ENCODE measurements around the gene EDN2.

The EDN2 gene

GRCh38 chr1:41484402-41485241 lies at the start of gene EDN2:
Gene EDN2, minus strand, starts transcription at chr1:41484683. Its CDS starts 82 bp downstream, at chr1:41484601.
- Histone ChIP-seq H3F3A (ENCODE audit: insufficient read depth) (no peaks in the 10 kb centered on the region), H3K9me2 (replicated peaks; ENCODE audit: insufficient read depth, low read length) (no peaks in the 10 kb centered on the region), H3K36me3 (ENCODE audit: low read length) (no peaks in the 10 kb centered on the region), H3K27ac (ENCODE audit: low read depth, low read length) (no peak within 1 kb of the TSS), H3K9ac (ENCODE audit: low read length) (no peak within 1 kb of the TSS), H3K27me3 (ENCODE audit: low read length) (no peaks in the 10 kb centered on the region), H3K79me2 (ENCODE audit: insufficient read depth, low read length) (no peaks in the 10 kb centered on the region), H4K20me1 (ENCODE audit: low read depth, low read length) (no peaks in the 10 kb centered on the region), H2AFZ (ENCODE audit: low read depth, low read length, severe bottlenecking) (no peak within 1 kb of the TSS), H3K4me2 (ENCODE audit: low read depth, low read length, poor library complexity, severe bottlenecking) (no peak within 1 kb of the TSS), H3K9me3 (ENCODE audit: insufficient read depth, low read length) (no peaks in the 10 kb centered on the region), H3K4me3 (ENCODE audit: insufficient read depth, low read length, poor library complexity, severe bottlenecking) (no peak within 1 kb of the TSS)
- TF ChIP-seq CTCF (IDR thresholded peaks at IDR 0.05; ENCODE audit: insufficient read depth, low read length, poor library complexity, severe bottlenecking) (no peak), EZH2phosphoT487 (conservative IDR thresholded peaks at IDR 0.05; ENCODE audit: low read length) (no peak)

- Histone ChIP-seq H3K79me2 (ENCODE audit: insufficient read depth, low read length) (no peaks in the 10 kb centered on the region), H3K4me2 (ENCODE audit: low read depth, low read length, poor library complexity, severe bottlenecking) (no peak overlapping the region), H3K27ac (ENCODE audit: low read depth, low read length) (no peak overlapping the region), H3K9me3 (ENCODE audit: insufficient read depth, low read length) (no peaks in the 10 kb centered on the region), H3F3A (ENCODE audit: insufficient read depth) (peaks cover 11% of the 10 kb centered on the region), H3K27me3 (ENCODE audit: low read length) (no peaks in the 10 kb centered on the region), H3K9me2 (replicated peaks; ENCODE audit: insufficient read depth, low read length) (no peaks in the 10 kb centered on the region), H3K4me3 (ENCODE audit: insufficient read depth, low read length, poor library complexity, severe bottlenecking) (no peak overlapping the region), H3K36me3 (ENCODE audit: low read length) (no peaks in the 10 kb centered on the region), H4K20me1 (ENCODE audit: low read depth, low read length) (no peaks in the 10 kb centered on the region), H2AFZ (ENCODE audit: low read depth, low read length, severe bottlenecking) (no peak overlapping the region), H3K9ac (ENCODE audit: low read length) (no peak overlapping the region)
- TF ChIP-seq EZH2phosphoT487 (conservative IDR thresholded peaks at IDR 0.05; ENCODE audit: low read length): no peak
- no peak for TF ChIP-seq CTCF (IDR thresholded peaks at IDR 0.05; ENCODE audit: insufficient read depth, low read length, poor library complexity, severe bottlenecking)
Measured at GRCh38 chr1:41533731-41534080, 49.2 kb upstream of the EDN2 start.

GRCh38 chr1:41533016-41533730 lies 48.7 kb upstream of the EDN2 start:
- no peaks in the 10 kb centered on the region for H3K27me3 ChIP-seq (ENCODE audit: low read length)
- H3K4me2 ChIP-seq (ENCODE audit: low read depth, low read length, poor library complexity, severe bottlenecking): no peak overlapping the region
- H3K79me2 ChIP-seq (ENCODE audit: insufficient read depth, low read length): no peaks in the 10 kb centered on the region
- TF ChIP-seq CTCF (IDR thresholded peaks at IDR 0.05; ENCODE audit: insufficient read depth, low read length, poor library complexity, severe bottlenecking) (no peak), EZH2phosphoT487 (conservative IDR thresholded peaks at IDR 0.05; ENCODE audit: low read length) (no peak)
- no peak overlapping the region for H3K27ac ChIP-seq (ENCODE audit: low read depth, low read length)
- no peaks in the 10 kb centered on the region for H3K9me2 ChIP-seq (replicated peaks; ENCODE audit: insufficient read depth, low read length)
- no peaks in the 10 kb centered on the region for H3K9me3 ChIP-seq (ENCODE audit: insufficient read depth, low read length)
- peaks cover 8% of the 10 kb centered on the region for H3F3A ChIP-seq (ENCODE audit: insufficient read depth)
- no peaks in the 10 kb centered on the region for H3K36me3 ChIP-seq (ENCODE audit: low read length)
- H4K20me1 ChIP-seq (ENCODE audit: low read depth, low read length): no peaks in the 10 kb centered on the region
- no peak overlapping the region for H2AFZ ChIP-seq (ENCODE audit: low read depth, low read length, severe bottlenecking)
- no peak overlapping the region for H3K9ac ChIP-seq (ENCODE audit: low read length)
- no peak overlapping the region for H3K4me3 ChIP-seq (ENCODE audit: insufficient read depth, low read length, poor library complexity, severe bottlenecking)
